ENCODE measurements around the gene TAPBP. TPM values are rescaled to one million over a fixed set of nuclear protein-coding genes. Genes with fewer than 3 reads are reported as not detected.
"Not testable (repeated sequence)": the region's sequence is repeated elsewhere in the genome, so short reads cannot be mapped to it uniquely, and the experiment has no call there.

The TAPBP gene
- 92.1 TPM for total RNA-seq (2013)
- polyA plus RNA-seq, result 100 to 1,000 TPM; 138 to 228 (median 141) TPM
- polyA minus RNA-seq, result 175 and 337 TPM in 2 replicates
- 150 to 393 (median 181) reads per million in 11 experiments for total RNA-seq

DNA sequence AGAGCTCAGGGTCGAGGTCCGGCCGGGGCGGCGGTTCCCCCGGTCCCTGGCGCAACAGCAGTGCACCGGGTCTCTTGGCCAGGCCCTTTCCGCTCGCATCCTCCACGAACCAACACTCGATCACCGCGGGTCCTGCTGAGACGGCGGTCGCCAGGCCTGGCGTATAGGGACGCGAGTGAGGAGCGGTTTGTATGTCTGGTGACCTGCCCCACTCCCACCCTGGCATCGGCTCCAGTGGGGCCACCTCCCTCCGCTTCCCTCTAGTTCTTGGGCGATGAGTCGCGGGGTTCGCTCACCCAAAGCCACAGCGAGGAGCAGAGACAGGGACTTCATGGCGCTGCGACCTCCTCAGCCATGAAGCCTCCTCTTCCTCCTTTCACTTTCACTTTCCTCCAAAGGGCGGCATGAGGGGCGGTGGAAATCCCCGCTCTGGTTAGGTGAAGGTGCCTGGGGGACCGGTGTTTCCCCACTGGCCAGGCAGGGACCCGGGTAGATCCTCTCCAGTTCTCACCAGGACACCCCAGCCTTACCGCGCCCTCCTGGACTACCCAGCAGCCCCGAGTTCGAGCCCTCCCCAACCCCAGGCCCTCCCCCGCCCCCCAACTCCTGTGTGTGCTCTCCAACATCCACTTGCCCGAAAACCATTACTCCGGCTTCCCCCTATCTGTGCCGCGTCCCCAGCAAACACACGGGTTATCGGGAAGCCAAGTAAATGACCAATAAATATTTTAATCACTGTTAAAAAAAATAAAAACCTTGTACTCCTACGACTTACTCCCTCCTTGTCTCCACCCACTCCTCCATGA lies at the start of gene TAPBP:
Gene TAPBP, minus strand, starts transcription at position 370 of the 806 bp plus-strand sequence. Its CDS starts 37 bp downstream, at position 333.
- WGBS (ENCODE audit: insufficient coverage), result 0% methylated on average over 28 of the region's 47 CpGs
- DNase-seq, result peak; percentile 74 to 91 (median 79)
- Mint-ChIP-seq H3K36me3 (peaks cover 23 to 48% of the 10 kb centered on the region in 2 donors), H3K27me3 (ENCODE audit: low read depth in 3 of 3) (peaks cover 0 to 1% (median 0%) of the 10 kb centered on the region in 3 donors), H3K9me3 (peaks cover 0 to 6% (median 1%) of the 10 kb centered on the region in 7 donors), H3K27ac (peak within 1 kb of the TSS; percentile 95 to 100 (median 99)), H3K4me1 (peaks cover 57% of the 10 kb centered on the region), H3K4me3 (peak within 1 kb of the TSS; percentile 98)
- TF ChIP-seq, protein P1, sequence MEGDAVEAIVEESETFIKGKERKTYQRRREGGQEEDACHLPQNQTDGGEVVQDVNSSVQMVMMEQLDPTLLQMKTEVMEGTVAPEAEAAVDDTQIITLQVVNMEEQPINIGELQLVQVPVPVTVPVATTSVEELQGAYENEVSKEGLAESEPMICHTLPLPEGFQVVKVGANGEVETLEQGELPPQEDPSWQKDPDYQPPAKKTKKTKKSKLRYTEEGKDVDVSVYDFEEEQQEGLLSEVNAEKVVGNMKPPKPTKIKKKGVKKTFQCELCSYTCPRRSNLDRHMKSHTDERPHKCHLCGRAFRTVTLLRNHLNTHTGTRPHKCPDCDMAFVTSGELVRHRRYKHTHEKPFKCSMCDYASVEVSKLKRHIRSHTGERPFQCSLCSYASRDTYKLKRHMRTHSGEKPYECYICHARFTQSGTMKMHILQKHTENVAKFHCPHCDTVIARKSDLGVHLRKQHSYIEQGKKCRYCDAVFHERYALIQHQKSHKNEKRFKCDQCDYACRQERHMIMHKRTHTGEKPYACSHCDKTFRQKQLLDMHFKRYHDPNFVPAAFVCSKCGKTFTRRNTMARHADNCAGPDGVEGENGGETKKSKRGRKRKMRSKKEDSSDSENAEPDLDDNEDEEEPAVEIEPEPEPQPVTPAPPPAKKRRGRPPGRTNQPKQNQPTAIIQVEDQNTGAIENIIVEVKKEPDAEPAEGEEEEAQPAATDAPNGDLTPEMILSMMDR (IDR thresholded peaks at IDR 0.05), result no peak
- intact Hi-C loops (cut with micrococcal nuclease), result loop anchor here in 1 of 2 donors (1.0 to 10.0 kb wide), 2 partner anchors 14 to 101 kb away; partner anchors contain the start of genes CUTA and PHF1
- H3K36me3 ChIP-seq (replicated peaks in 1 of 2; ENCODE audit: control insufficient read depth in 1 of 2, insufficient read depth in 2 of 2, low read length in 2 of 2), result peaks cover 8 to 33% of the 10 kb centered on the region in 2 donors
- H3K4me3 ChIP-seq (replicated peaks in 1 of 3; ENCODE audit: low read depth in 2 of 3, low read length in 3 of 3), result peak within 1 kb of the TSS; percentile 75 to 98 (median 96)
- no peaks in the 10 kb centered on the region for H3K27me3 ChIP-seq (ENCODE audit: control insufficient read depth in 2 of 2, insufficient read depth in 2 of 2, low read length in 2 of 2)
- H2AFZ ChIP-seq (ENCODE audit: insufficient read depth, low read depth, low read length, poor library complexity, severe bottlenecking), result peak within 1 kb of the TSS; percentile 57
- H3K4me2 ChIP-seq (replicated peaks; ENCODE audit: extremely low read depth, low read length, poor library complexity, severe bottlenecking), result peak within 1 kb of the TSS; percentile 90
- peak within 1 kb of the TSS; percentile 98 to 100 for H3K27ac ChIP-seq (ENCODE audit: low read depth in 1 of 2, low read length in 2 of 2)
- peak within 1 kb of the TSS; percentile 98 for H3K9ac ChIP-seq (ENCODE audit: insufficient read depth, low read length, poor library complexity, severe bottlenecking)
- peaks cover 59% of the 10 kb centered on the region for H4K20me1 ChIP-seq (ENCODE audit: insufficient read depth, low read length)
- H3K9me3 ChIP-seq (replicated peaks in 1 of 2; ENCODE audit: control insufficient read depth in 1 of 2, insufficient read depth in 1 of 2, low read length in 2 of 2), result no peaks in the 10 kb centered on the region
- H3K4me1 ChIP-seq (ENCODE audit: control insufficient read depth in 1 of 2, insufficient read depth in 2 of 2, low read length in 2 of 2), result peaks cover 49 to 52% of the 10 kb centered on the region in 2 donors
- peaks cover 85% of the 10 kb centered on the region for H3K79me2 ChIP-seq (ENCODE audit: insufficient read depth, low read length)

DNA sequence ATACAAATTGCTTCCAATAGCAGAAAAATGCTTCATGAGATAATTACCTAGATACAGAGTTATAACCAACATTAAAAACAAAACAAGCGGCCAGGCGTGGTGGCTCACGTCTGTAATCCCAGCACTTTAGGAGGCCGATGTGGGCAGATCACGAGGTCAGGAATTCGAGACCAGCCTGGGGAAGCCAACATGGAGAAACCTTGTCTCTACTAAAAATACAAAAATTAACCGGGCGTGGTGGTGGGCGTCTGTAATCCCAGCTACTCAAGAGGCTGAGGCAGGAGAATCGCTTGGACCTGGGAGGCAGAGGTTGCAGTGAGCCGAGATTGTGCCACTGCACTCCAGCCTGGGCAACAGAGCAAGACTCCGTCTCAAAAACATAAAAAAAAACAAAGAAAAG lies 49.6 kb upstream of the TAPBP start:
- not testable (repeated sequence) for H3K9me3 Mint-ChIP-seq; H3K27me3 ChIP-seq (ENCODE audit: control insufficient read depth in 2 of 2, insufficient read depth in 2 of 2, low read length in 2 of 2)

More for the DNA sequence above, 49.6 kb upstream of the TAPBP start:
- H3K27ac Mint-ChIP-seq; H3K79me2 ChIP-seq (ENCODE audit: insufficient read depth, low read length); H3K4me1 ChIP-seq (ENCODE audit: control insufficient read depth in 1 of 2, insufficient read depth in 2 of 2, low read length in 2 of 2); intact Hi-C loops (cut with micrococcal nuclease); H3K27me3 Mint-ChIP-seq (ENCODE audit: low read depth in 3 of 3); H3K4me3 ChIP-seq (replicated peaks in 1 of 3; ENCODE audit: low read depth in 2 of 3, low read length in 3 of 3); H3K4me2 ChIP-seq (replicated peaks; ENCODE audit: extremely low read depth, low read length, poor library complexity, severe bottlenecking); H3K27ac ChIP-seq (ENCODE audit: low read depth in 1 of 2, low read length in 2 of 2); H3K9me3 ChIP-seq (replicated peaks in 1 of 2; ENCODE audit: control insufficient read depth in 1 of 2, insufficient read depth in 1 of 2, low read length in 2 of 2); H4K20me1 ChIP-seq (ENCODE audit: insufficient read depth, low read length); H3K4me1 Mint-ChIP-seq; H3K36me3 ChIP-seq (replicated peaks in 1 of 2; ENCODE audit: control insufficient read depth in 1 of 2, insufficient read depth in 2 of 2, low read length in 2 of 2); H3K36me3 Mint-ChIP-seq; DNase-seq; H3K9ac ChIP-seq (ENCODE audit: insufficient read depth, low read length, poor library complexity, severe bottlenecking); H3K4me3 Mint-ChIP-seq; H2AFZ ChIP-seq (ENCODE audit: insufficient read depth, low read depth, low read length, poor library complexity, severe bottlenecking): not testable (repeated sequence)
- no CpG with 5 or more reads among the region's 12 CpGs for WGBS (ENCODE audit: insufficient coverage)
